GM19099 (cell line): ENCODE measurements around the gene C6orf15.

ENCODE experiments used
- POLR2A ChIP-seq: IDR thresholded peaks from 3 replicates; pipeline ENCODE4 v1.6.1; 2011; ENCODE audit warnings: low read depth; ENCODE audit not compliant: insufficient read length; ENCODE audit errors: extremely low read depth

C6orf15 gene

GRCh38 chr6:31142361-31142761 is 30.0 kb upstream of the C6orf15 start:
- TF ChIP-seq POLR2A = no peak

GRCh38 chr6:31140643-31141042 is 28.3 kb upstream of the C6orf15 start:
- no peak for TF ChIP-seq POLR2A

DNA sequence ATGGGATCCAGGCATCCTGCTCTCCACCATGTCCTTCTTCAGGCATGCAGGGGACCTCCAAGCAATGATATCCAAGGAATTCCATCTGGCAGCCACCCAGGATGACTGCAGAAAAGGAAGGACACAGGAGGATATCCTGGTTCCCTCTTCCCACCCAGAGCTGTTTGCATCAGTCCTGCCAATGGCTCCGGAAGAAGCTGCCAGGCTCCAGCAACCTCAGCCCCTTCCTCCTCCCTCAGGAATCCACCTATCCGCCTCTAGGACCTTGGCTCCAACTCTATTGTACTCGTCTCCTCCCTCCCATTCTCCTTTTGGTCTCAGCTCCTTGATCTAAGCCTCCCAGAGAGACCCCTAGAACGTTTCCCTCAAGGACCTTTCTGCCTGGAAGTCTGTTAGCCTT is 27.2 kb upstream of the C6orf15 start:
- TF ChIP-seq POLR2A = no peak

DNA sequence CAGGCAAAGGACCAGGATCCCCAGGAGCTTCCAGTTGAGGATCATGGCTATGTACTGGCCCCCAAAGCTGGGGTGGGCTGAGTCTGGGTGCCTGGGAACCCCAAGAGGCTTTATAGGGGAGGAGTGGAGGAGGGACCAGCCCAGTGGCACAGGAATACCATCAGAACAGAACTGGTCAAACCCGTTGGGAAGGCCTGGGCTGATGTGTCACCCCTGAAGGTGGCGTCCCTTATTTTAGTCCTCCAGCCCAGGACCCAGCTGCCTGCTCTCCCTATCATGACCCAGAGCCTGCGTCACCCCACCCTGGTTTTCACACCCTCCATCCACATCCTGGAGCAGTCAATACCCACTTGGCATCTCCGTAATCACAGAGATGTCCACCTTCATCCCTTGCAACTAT is 26.6 kb upstream of the C6orf15 start, which contains the start of gene PSORS1C2:
TSS of gene PSORS1C2 (minus strand) at position 85 of the 400 bp plus-strand sequence. CDS start at position 45, 40 bp downstream.
- TF ChIP-seq POLR2A = no peak

DNA sequence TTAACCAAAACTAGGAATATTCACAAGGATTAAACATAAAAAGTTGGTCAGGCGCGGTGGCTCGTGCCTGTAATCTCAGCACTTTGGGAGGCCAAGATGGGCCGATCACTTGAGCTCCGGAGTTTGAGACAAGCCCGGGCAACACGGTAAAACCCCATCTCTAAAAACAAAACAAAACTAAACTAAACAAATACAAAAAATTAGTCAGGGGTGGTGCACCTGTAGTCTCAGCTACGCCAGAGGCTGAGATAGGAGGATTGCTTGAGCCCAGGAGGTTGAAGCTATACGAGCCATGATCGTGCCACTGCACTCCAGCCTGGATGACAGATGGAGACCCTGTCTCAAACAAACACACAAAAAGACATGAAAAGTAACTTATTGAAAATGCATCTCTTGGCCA is 23.3 kb upstream of the C6orf15 start:
- TF ChIP-seq POLR2A = no peak

DNA sequence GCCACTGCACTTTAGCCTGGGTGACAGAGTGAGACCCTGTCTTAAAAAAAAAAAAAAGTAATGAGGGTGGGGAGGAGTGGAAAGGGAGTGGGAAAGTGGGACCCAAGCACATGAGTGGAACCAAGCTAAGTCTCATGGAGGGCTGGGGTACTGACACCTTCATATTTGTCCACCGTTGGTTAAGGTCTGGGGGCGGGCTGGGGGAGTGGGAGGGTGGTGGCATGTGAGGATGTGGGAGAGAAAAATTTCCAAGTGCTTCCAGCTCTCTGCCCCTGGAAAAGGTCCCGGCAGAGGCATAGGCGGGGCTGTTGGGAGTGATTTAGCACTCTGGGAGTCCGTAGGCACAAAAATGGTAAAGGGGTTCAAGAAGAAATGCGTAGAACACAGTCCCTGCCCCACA is 20.4 kb upstream of the C6orf15 start:
- TF ChIP-seq POLR2A = no peak

GRCh38 chr6:31131595-31131994 is 19.2 kb upstream of the C6orf15 start:
- no peak for TF ChIP-seq POLR2A

GRCh38 chr6:31130751-31131150 is 18.4 kb upstream of the C6orf15 start:
- no peak for TF ChIP-seq POLR2A

- TF ChIP-seq POLR2A = no peak
Observed at GRCh38 chr6:31129130-31129529, 16.8 kb upstream of the C6orf15 start.

- no peak for TF ChIP-seq POLR2A
Observed at GRCh38 chr6:31128093-31128676, 15.8 kb upstream of the C6orf15 start.

- no peak for TF ChIP-seq POLR2A
Observed at GRCh38 chr6:31126396-31127175, 14.2 kb upstream of the C6orf15 start.

DNA sequence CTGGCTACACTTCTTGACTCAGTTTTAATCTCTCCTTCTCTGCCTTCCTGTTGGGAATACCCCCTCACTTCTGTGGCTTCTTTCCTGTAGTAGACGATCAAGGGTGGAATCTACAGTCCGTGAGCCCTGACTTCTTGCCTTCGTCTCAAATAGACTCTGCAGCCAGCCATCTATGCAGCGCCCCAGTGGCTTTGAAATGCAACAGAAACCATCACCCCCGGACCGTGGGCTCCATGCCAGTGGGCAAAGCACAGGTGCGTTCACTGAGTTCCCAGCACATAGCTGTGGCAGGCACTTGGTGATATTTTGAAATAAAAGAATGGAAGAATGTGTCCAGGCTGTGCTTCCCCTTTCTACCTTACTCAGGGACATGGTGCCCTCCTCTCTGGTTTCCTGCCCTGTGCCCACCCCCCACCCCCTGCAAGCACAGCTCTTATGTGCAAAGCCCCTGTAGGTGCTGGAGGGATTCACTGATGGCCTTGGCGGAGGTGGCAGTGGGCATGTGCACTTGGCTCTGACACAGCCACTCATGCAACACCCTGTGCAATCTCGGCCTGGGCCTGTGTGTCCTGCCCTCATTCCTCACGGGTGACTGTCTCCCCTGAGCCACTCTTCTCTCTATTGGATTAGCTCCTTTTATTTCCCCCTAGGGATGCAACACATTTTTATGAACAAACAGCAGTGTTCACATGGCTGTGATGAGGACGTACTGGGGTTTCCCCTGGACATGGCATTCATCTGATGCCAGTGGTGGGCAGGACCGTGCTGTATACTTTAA is 13.4 kb upstream of the C6orf15 start:
- no peak for TF ChIP-seq POLR2A

DNA sequence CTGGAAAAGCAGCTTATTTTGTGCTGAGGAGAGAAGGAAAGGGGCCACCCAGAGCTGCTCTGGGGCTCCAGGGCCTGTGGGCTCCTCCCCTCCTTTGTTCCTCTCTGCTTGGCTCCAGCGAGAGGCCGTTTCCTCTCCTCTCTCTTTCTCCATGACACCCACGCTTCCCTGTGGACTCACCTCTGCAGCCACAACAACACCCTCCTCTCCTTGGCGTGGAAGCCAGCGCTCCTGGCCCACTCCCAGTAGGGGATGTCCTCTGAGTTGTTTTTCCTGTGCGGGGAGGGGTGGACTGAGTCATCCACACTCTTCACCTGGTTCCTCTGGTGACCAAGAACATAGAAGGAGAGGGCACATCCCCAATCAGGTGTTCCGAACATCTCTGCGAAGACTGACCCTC is 12.8 kb upstream of the C6orf15 start:
- no peak for TF ChIP-seq POLR2A

GRCh38 chr6:31122791-31123706 is 10.7 kb upstream of the C6orf15 start:
- TF ChIP-seq POLR2A = no peak

GRCh38 chr6:31121131-31121790 is 8.9 kb upstream of the C6orf15 start:
- TF ChIP-seq POLR2A = no peak
